Kidney capillary endothelial cell (primary cell): ENCODE data around the gene BCAS4.

Experiments used
- DNase-seq: peaks from one replicate; pipeline ENCODE4 v3.0.0-alpha.2; 2018; ENCODE audit warnings: low spot score

Gene BCAS4

GRCh38 chr20:50855498-50856474, 60.9 kb downstream of the BCAS4 start:
- no peak for DNase-seq

DNA sequence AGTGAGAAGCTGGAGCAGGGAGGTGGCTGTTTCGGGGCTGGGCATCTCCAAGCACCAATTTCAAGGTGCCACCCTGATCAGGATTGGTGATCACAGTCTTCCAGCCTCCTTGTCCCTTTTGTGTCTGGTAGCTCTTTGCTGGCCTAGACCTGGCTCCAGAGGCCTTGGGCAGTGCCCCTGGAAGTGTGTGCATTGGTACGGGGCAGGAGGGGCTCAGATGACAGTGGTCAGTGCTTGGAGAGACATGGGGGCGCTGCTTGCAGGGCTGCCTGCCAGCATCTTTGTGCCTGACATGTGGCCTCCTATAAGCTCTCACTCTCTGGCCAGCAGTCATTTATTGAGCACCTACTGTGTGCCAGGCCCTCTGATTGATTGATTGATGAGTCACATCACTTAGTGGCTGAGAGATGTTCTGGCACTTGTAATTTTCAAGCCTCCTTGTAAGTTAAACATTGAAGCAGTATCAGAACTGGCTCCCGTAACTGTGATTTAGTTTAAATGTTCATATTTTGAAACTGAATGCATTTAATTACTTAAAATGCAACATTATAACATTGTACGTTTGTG, 61.7 kb downstream of the BCAS4 start:
- DNase-seq = no peak

DNA sequence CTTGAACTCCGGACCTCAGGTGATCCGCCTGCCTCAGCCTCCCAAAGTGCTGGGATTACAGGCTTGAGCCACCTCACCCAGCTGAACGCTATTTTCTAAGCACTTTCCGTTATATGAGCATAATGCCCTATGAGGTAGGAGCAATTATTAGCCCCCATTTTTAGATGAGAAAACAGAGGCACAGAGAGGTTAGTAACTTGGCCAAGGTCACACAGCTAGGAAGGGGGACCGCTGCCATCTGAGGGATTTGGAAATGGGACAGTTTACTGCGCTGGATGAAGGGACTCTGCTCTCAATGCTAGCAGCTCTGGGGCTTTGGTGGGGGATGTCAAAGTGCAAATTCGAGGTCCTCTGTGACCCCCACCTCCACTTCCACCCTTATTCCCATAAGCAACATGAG, 62.5 kb downstream of the BCAS4 start:
- no peak for DNase-seq

DNA sequence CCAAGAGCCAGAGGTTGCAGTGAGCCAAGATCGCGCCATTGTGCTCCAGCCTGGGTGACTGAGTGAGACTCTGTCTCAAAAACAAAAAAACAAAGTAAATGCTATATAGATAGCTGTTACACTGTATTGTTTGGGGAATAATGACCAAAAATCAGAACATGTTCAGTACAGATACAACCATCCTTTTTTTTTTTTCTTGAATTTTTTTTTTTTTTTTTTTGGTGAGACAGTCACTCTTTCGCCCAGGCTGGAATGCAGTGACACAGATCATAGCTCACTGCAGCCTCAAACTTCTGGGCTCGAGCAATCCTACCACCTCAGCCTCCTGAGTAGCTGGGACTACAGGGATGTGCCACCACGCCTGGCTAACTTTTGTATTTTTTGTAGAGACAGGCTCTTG, 63.7 kb downstream of the BCAS4 start:
- DNase-seq = no peak

GRCh38 chr20:50859161-50859560, 64.3 kb downstream of the BCAS4 start:
- no peak for DNase-seq

GRCh38 chr20:50861012-50861411, 66.2 kb downstream of the BCAS4 start:
- DNase-seq = no peak

GRCh38 chr20:50862546-50862945, 67.7 kb downstream of the BCAS4 start:
- DNase-seq = no peak

GRCh38 chr20:50865114-50865513, 70.3 kb downstream of the BCAS4 start:
- DNase-seq = no peak

GRCh38 chr20:50865591-50865990, 70.7 kb downstream of the BCAS4 start:
- no peak for DNase-seq

GRCh38 chr20:50866036-50866685, 71.3 kb downstream of the BCAS4 start:
- DNase-seq = no peak

DNA sequence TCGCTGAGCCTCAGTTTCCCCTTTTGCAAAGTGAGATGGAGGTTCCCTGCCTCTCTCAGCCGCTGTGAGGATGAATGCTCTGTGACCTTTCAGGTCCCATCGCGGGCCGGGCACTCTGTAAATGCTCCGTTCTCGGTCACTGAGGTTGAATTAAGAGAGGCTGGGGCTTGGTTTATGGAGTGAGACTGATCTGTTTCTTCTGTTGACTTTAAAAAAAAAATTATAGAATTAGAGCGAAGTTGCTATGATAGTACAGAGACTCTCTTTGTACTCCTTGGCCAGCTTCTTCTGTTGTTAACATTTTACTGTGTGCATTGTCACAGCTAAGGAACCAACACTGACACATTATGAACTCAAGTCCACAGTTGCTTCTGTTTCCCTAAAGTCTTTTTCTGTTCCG, 72.0 kb downstream of the BCAS4 start:
- DNase-seq = no peak

DNA sequence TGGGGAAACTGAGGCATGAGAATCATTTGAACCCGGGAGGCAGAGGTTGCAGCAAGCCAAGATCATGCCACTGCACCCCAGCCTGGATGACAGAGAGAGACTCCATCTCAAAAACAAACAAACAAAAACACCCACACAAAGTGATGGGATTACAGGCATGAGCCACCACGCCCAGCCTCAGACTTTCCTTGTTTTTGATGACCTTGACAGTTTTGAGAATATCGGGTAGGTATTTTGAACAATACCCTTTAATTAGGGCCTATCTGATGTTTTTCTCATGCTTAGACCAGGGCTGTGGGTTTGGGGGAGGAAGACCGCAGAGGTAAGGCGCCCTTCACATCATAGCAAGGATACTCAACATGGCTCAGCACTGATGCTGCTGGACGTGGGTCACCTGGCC, 72.9 kb downstream of the BCAS4 start:
- no peak for DNase-seq

- DNase-seq = no peak
Measured at GRCh38 chr20:50868509-50869495, 73.9 kb downstream of the BCAS4 start.

- DNase-seq = no peak
Measured at GRCh38 chr20:50870561-50871161, 75.8 kb downstream of the BCAS4 start.

GRCh38 chr20:50872560-50873425, 77.9 kb downstream of the BCAS4 start:
- peak; percentile 34 for DNase-seq

DNA sequence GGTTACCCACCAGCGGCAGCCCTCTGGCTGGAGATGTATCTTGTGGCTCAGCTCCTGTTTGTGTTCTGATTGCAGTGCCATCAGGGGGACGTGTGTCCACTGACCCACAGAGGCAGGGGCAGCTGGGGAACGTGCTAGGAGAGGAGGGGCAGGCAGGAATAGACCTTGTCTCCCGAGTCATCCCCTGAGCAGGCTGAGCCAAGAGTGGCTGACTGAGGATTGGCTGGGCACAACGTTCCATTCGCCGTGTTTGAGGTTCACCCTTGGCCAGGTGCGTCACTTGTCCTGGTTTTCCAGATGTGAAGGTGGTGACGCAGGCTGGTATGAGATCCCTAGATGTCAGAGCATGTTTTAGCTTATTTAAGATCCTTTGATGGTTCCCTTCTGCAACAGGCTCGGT, 78.7 kb downstream of the BCAS4 start:
- DNase-seq = no peak

DNA sequence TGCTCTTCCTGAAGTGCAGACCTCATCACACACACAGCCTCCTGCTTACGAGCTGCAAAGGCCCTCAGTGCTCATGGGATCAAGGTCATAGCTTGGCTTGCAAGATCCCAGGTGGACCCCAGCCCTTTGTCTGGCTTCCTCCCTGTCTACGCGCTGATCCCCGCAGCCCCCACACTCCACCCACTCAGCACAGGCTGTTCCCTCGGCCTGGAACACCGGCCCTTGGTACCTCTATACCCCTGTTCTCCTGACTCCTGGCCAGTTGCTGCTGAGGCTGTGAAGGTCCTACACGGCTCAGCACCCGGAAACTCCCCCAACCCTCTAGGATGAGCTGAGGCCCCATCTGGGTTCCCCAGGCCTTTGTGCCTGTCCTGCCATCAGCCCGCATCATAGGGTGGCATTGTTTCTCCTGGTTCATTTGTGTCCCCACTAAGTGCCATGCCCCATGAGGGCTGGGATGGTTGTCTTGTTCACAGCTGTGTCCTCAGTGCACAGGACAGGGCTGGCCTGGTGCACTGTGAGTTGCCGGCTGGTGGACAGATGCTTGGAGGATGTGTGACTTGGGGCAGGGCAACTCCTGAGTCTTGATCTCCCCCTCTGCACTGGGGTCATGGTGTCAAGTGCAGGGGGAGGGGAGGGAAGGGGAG, 79.4 kb downstream of the BCAS4 start:
- DNase-seq = no peak

GRCh38 chr20:50874758-50875665, 80.2 kb downstream of the BCAS4 start:
- no peak for DNase-seq
